ENCODE data around the gene GPR62.

The GPR62 gene

GRCh38 chr3:51997172-51997571 lies 42.0 kb downstream of the GPR62 start:
- DNase-seq, result no peak

- no peak for DNase-seq
Observed at GRCh38 chr3:51997935-51998596, 42.9 kb downstream of the GPR62 start.

GRCh38 chr3:51998774-51999173 lies 43.6 kb downstream of the GPR62 start:
- DNase-seq, result no peak

- no peak for DNase-seq
Observed at GRCh38 chr3:51999846-52000245, 44.7 kb downstream of the GPR62 start.

- DNase-seq, result peak; percentile 63
Observed at GRCh38 chr3:52001443-52001974, 46.3 kb downstream of the GPR62 start.

GRCh38 chr3:52002748-52003147 lies 47.6 kb downstream of the GPR62 start:
- no peak for DNase-seq

- peak; percentile 71 for DNase-seq
Observed at GRCh38 chr3:52004163-52004787, 49.1 kb downstream of the GPR62 start.

GRCh38 chr3:52004906-52005395 lies 49.8 kb downstream of the GPR62 start:
- no peak for DNase-seq

- DNase-seq, result peak; percentile 79
Observed at GRCh38 chr3:52005571-52005986, 50.4 kb downstream of the GPR62 start.

GRCh38 chr3:52006017-52006819 lies 51.0 kb downstream of the GPR62 start:
- DNase-seq, result no peak

GRCh38 chr3:52006820-52007133 lies 51.6 kb downstream of the GPR62 start:
- DNase-seq, result no peak
